CD4-positive, alpha-beta memory T cell (primary cell): ENCODE measurements around the gene FCGR3B. TPM values are rescaled to one million over a fixed set of nuclear protein-coding genes. Genes with fewer than 3 reads are reported as not detected.
"Not testable (repeated sequence)": the region's sequence is repeated elsewhere in the genome, so short reads cannot be mapped to it uniquely, and the experiment has no call there.

Experiments used
- CTCF ChIA-PET: fragments of 350-600 bp; sonication (Branson Sonifier 250); formaldehyde crosslinking; loops from one replicate; lab custom pipeline; 2021; ENCODE audit warnings: inconsistent platforms; ENCODE audit not compliant: partially characterized antibody; lab: Charles Lee
- POLR2A ChIA-PET: fragments of 350-600 bp; sonication (Branson Sonifier 250); formaldehyde crosslinking; loops from one replicate; lab custom pipeline; 2021; ENCODE audit not compliant: partially characterized antibody; lab: Charles Lee
- DNase-seq, 5 donors: peaks; one replicate each; pipeline versions ENCODE4 v3.0.0 to v3.0.0-alpha.2; 2020 to 2022; ENCODE audit warnings: mixed read lengths in 1 of 5
- H3K27ac ChIP-seq: one replicate; pipeline ENCODE4 v1.7.0; 2013; ENCODE audit warnings: low read depth, low read length
- H3K27me3 ChIP-seq: 2 replicates; pipeline ENCODE4 v1.7.0; 2013; ENCODE audit warnings: mild to moderate bottlenecking, low read length, moderate library complexity; ENCODE audit not compliant: insufficient read depth
- H3K36me3 ChIP-seq: 2 replicates; pipeline ENCODE4 v1.7.0; 2013; ENCODE audit warnings: mild to moderate bottlenecking, low read length, moderate library complexity; ENCODE audit not compliant: insufficient read depth
- H3K4me1 ChIP-seq: 2 replicates; pipeline ENCODE4 v1.7.0; 2013; ENCODE audit warnings: mild to moderate bottlenecking, low read length, moderate library complexity; ENCODE audit not compliant: insufficient read depth
- H3K4me3 ChIP-seq, 2 donors: one replicate each; pipeline ENCODE4 v1.7.0; 2013; ENCODE audit warnings: low read length in 2 of 2, mild to moderate bottlenecking in 1 of 2
- H3K9me3 ChIP-seq, 2 donors: one replicate each; pipeline ENCODE4 v1.7.0; 2013; ENCODE audit warnings: low read length in 2 of 2, control low read depth in 1 of 2; ENCODE audit not compliant: control insufficient read depth in 1 of 2
- H3K27ac Mint-ChIP-seq, 7 donors: one replicate each; pipeline ENCODE4 v1.8.0; 2020 to 2021; ENCODE audit warnings: mixed read lengths in 7 of 7, mild to moderate bottlenecking in 6 of 7, inconsistent platforms in 3 of 7, moderate library complexity in 3 of 7
- H3K27me3 Mint-ChIP-seq, 2 donors: one replicate each; pipeline ENCODE4 v1.8.0; 2020 to 2021; ENCODE audit warnings: mixed read lengths in 2 of 2
- H3K36me3 Mint-ChIP-seq, 2 donors: one replicate each; pipeline ENCODE4 v1.8.0; 2020 to 2021; ENCODE audit warnings: mixed read lengths in 2 of 2, inconsistent platforms in 1 of 2, mild to moderate bottlenecking in 1 of 2
- H3K4me1 Mint-ChIP-seq, 4 donors: one replicate each; pipeline ENCODE4 v1.8.0; 2020 to 2021; ENCODE audit warnings: mixed read lengths in 4 of 4, mild to moderate bottlenecking in 1 of 4
- H3K4me3 Mint-ChIP-seq, 8 donors: one replicate each; pipeline ENCODE4 v1.8.0; 2020 to 2021; ENCODE audit warnings: mixed read lengths in 8 of 8, mild to moderate bottlenecking in 7 of 8, moderate library complexity in 6 of 8, inconsistent platforms in 3 of 8
- H3K9me3 Mint-ChIP-seq, 8 donors: one replicate each; pipeline ENCODE4 v1.8.0; 2020 to 2021; ENCODE audit warnings: mixed read lengths in 8 of 8, mild to moderate bottlenecking in 5 of 8, inconsistent platforms in 3 of 8, moderate library complexity in 1 of 8
- intact Hi-C: fragments of 100-400 bp; cut with micrococcal nuclease; formaldehyde crosslinking; loops from one replicate; pipeline ENCODE4 v1.15.1; 2023
- polyA plus RNA-seq, 2 donors: library from polyadenylated mRNA; unstranded; fragments of 300-500 nt; fragmentation: Illumina TruSeq; gene quantifications; one replicate each; pipeline ENCODE4 v1.2.3, GENCODE V29; 2021
- total RNA-seq, 2 experiments: library from RNA; stranded (reverse); gene quantifications; one replicate each; pipeline ENCODE4 v1.2.3, GENCODE V29; 2021

FCGR3B gene
- total and polyA plus RNA-seq, 4 experiments from 2014 or later, result not detected

DNA sequence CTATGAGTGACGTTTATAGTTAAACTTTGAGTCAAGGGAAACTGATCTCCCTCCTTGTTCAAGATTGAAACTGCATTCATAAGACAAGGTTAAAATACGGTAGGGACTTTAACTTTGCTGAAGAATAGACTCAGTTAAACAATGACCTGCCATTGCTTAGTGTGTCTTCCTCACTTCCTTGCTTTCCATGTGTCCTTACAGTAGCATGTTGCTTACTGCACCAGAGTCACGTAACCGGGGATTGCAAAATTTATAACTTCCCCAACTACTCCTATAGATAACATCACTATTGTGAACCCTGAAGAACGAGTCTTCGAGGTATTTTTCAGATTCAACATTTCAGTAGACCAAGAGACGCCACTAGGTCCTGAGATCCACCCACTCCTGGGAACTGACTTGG lies 22.6 kb upstream of the FCGR3B start:
- H3K9me3 Mint-ChIP-seq, H3K9me3 ChIP-seq, H3K4me3 Mint-ChIP-seq, CTCF ChIA-PET, H3K36me3 Mint-ChIP-seq, H3K4me1 ChIP-seq, H3K36me3 ChIP-seq, DNase-seq, H3K27me3 ChIP-seq, H3K27ac ChIP-seq, H3K27me3 Mint-ChIP-seq, intact Hi-C loops, H3K27ac Mint-ChIP-seq, H3K4me1 Mint-ChIP-seq, H3K4me3 ChIP-seq, POLR2A ChIA-PET: not testable (repeated sequence)

DNA sequence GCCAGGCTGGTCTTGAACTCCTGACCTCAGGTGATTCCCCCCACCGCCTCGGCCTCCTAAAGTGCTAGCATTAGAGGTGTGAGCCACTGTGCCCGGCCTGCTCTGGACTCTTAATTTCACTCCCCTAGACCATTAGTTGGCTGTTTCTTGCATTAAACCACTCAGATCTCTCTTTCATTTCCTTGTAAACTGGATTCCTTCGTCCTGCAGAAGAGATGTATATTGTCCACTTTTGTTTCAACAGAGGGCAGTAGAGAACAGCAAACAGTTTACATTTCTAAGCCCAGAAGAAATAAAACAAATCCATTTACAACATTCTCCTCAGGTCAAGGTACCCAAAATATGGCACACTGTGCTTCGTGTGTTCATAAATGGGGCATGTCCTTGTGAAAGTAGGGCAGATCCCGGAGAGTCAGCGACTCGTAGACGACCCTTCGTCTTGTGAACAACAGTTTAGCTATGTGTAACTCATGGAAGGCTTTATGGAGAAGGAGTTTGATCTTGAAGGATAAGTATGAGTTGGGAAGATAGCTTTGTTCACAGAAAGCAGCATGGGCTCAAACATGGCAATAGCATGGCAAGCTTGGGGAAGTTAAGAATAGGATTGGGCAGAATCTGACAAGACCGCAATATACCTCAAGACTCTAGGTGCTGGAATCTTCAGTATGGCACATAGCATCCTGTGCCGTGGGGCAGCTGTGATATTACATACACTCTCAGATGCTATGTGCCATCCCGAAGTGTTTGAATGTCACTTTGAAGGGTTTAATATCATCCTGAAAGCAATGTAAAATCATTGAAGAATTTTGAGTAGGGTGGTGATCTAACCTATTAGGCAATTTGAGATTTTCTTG lies 16.8 kb upstream of the FCGR3B start:
- H3K27ac ChIP-seq, H3K9me3 ChIP-seq, H3K4me1 ChIP-seq, H3K27me3 Mint-ChIP-seq, H3K4me1 Mint-ChIP-seq, H3K4me3 Mint-ChIP-seq, H3K9me3 Mint-ChIP-seq, H3K36me3 Mint-ChIP-seq, H3K4me3 ChIP-seq, H3K36me3 ChIP-seq, H3K27me3 ChIP-seq, H3K27ac Mint-ChIP-seq: not testable (repeated sequence)
- ChIA-PET POLR2A (interaction anchor here (0.9 kb wide), 1 partner anchor 94 kb away, joined by 3 read pairs; no protein-coding TSS in a partner anchor), CTCF (interaction anchor here (0.8 to 2.3 kb wide), 4 partner anchors 60 to 92 kb away, joined by 3 to 38 read pairs (median 4); no protein-coding TSS in a partner anchor)
- intact Hi-C loops, result loop anchor here (1.0 to 10.0 kb wide), 2 partner anchors 94 to 163 kb away; no protein-coding TSS in a partner anchor
- DNase-seq, result peak in 4 of 5 donors; percentile 19 to 36 (median 26)

DNA sequence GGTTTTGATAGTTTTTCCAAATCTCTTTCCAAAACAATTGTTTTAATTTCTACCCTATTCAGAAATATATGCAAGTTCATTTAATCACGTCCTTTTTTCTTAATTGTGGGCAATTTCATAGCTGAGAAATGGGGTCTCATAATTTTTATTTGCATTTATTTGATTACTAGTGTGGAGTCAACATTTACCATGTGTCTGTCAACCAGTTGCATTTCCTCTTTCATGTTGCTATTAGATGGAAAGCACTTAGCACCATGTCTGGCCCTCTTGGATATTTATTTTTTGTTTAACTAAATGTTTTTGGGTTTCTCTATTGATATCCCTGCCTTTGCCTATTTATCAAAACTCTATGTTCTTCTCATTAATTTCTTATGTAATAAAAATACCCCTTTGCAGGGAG lies 13.9 kb upstream of the FCGR3B start:
- H3K27ac Mint-ChIP-seq, H3K36me3 ChIP-seq, DNase-seq, H3K9me3 Mint-ChIP-seq, H3K4me3 Mint-ChIP-seq, H3K27me3 Mint-ChIP-seq, H3K4me3 ChIP-seq, H3K27ac ChIP-seq, H3K9me3 ChIP-seq, H3K27me3 ChIP-seq, POLR2A ChIA-PET, H3K4me1 ChIP-seq, H3K36me3 Mint-ChIP-seq: not testable (repeated sequence)
- peaks cover 7 to 15% (median 12%) of the 10 kb centered on the region in 4 donors for H3K4me1 Mint-ChIP-seq
- CTCF ChIA-PET, result interaction anchor here (1.1 kb wide), 1 partner anchor 93 kb away, joined by 3 read pairs; no protein-coding TSS in a partner anchor
- intact Hi-C loops, result loop anchor here (10.0 kb wide), 1 partner anchor 160 kb away; no protein-coding TSS in a partner anchor

DNA sequence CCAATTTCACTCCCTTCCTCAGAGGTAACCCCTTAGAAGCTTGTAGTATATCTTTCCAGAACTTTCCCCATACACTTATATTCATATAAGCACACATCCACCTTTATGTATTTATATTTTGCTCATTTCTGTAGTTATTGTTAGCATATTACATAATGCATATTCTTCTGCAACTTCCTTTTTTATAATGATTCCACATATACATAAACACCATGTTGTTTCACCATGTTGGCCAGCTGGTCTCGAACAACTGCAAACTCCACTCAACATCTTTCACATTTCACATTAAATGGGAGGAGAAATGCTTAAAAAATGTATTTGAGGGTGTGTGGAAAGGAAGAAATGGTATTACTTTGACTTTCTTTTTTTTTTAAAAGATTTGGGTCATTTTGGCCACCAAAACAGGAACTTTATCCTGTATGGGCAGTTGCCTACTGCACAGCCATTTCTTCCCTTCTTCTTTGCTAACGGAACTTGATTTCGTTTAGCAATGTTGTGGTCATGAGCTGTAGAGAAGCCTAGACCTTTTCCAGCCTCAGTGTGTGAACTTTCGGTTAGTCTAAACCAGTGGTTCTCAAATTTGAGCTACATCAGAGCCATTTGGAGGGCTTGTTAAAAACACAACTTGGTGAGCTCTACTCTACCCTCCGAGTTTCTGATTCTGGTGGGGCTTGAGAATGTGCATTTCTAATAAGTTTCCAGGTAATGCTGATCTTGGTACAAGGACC lies 12.7 kb upstream of the FCGR3B start:
- H3K36me3 Mint-ChIP-seq, H3K27me3 Mint-ChIP-seq, H3K4me3 ChIP-seq, H3K4me1 ChIP-seq, H3K27ac Mint-ChIP-seq, H3K27me3 ChIP-seq, H3K4me3 Mint-ChIP-seq, DNase-seq, H3K9me3 ChIP-seq, POLR2A ChIA-PET, H3K27ac ChIP-seq, H3K36me3 ChIP-seq, H3K9me3 Mint-ChIP-seq, CTCF ChIA-PET: not testable (repeated sequence)
- intact Hi-C loops, result loop anchor here (10.0 kb wide), 1 partner anchor 159 kb away; no protein-coding TSS in a partner anchor
- peaks cover 7 to 15% (median 12%) of the 10 kb centered on the region in 4 donors for H3K4me1 Mint-ChIP-seq

DNA sequence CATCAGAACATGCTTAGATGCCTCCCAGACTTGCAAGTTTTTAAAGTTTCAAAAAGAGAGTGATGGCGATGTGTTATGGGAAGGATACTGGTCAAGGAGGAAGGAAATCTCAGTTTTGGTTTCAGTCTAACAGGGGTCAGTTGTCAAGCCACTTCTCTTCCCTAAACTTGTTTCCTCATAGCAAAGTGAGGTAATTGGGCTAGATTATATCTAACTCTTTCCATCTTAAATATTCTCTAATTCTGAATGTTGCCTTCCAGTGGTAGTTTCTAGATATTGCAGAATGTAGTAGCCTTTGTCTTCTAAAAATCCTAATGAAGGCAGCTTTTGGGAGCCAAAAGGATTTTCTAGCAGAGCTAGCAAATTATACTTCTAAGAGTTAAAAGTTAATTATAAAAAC lies 11.7 kb upstream of the FCGR3B start:
- H3K36me3 ChIP-seq, POLR2A ChIA-PET, H3K27me3 Mint-ChIP-seq, H3K27me3 ChIP-seq, H3K4me3 ChIP-seq, H3K36me3 Mint-ChIP-seq, H3K27ac ChIP-seq, CTCF ChIA-PET, H3K9me3 Mint-ChIP-seq, H3K27ac Mint-ChIP-seq, H3K9me3 ChIP-seq, H3K4me1 ChIP-seq: not testable (repeated sequence)
- Mint-ChIP-seq H3K4me1 (peaks cover 6 to 13% (median 11%) of the 10 kb centered on the region in 4 donors), H3K4me3 (peak overlapping the region in 3 of 8 donors; percentile 11 to 65 (median 62))
- peak in 1 of 5 donors; percentile 16 for DNase-seq
- intact Hi-C loops, result loop anchor here (10.0 kb wide), 1 partner anchor 158 kb away; no protein-coding TSS in a partner anchor

DNA sequence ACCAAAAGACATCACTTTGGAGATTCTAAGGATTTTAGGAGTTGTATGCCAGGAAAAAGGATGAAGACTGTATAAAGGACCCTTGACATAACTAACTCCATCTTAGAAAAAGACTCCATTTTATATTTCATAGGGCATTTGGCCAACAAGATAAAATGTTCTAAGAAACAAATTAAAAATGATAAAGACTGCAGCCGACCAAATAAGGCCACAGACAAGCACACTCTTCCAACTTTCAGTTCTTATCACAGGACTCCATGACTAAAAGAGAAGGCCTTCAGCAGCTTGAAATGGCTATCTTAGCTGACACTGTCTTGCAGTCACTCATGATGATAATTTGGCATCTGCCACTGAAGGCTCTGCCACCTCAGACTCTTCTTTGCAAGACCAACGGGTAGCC lies 8.2 kb upstream of the FCGR3B start:
- H3K4me3 ChIP-seq, H3K4me1 ChIP-seq, H3K27ac Mint-ChIP-seq, CTCF ChIA-PET, H3K27me3 Mint-ChIP-seq, H3K4me3 Mint-ChIP-seq, POLR2A ChIA-PET, H3K36me3 Mint-ChIP-seq, DNase-seq, H3K9me3 Mint-ChIP-seq, H3K36me3 ChIP-seq, H3K27ac ChIP-seq, intact Hi-C loops, H3K27me3 ChIP-seq, H3K9me3 ChIP-seq: not testable (repeated sequence)
- peaks cover 8 to 27% (median 18%) of the 10 kb centered on the region in 4 donors for H3K4me1 Mint-ChIP-seq

DNA sequence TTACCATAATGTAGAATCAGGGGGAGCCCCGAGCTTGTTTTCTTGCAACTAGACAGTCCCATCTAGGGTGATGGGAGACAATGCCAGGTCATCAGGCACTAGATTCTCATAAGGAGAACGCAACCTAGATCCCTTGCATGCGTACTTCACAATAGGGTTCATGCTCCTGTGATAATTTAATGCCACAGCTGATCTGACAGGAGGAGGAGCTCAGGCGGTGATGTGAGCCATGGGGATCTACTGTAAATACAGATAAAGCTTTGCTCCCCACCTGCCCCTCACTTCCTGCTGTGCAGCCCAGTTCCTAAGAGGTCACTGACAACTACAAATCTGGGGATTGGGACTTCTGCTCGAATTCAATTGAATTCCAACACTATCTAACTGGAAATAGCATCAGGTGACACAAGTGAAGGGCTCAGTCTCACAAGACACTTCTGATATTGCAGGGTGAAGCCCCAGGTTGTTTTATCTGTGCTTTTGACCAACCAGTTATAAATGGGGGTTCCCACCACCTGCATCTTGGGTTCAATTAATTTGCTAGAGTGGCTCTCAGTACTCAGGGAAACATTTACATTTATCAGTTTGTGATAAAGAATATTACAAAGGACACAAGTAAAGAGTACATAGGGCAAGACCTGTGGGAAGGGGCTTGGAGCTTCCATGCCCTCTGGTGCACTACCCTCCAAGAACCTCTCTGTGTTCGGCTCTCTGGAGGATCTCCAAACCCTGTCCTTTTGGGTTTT lies 7.4 kb upstream of the FCGR3B start:
- POLR2A ChIA-PET, H3K9me3 Mint-ChIP-seq, H3K4me3 Mint-ChIP-seq, DNase-seq, H3K4me3 ChIP-seq, H3K27me3 ChIP-seq, H3K36me3 ChIP-seq, H3K9me3 ChIP-seq, H3K27me3 Mint-ChIP-seq, intact Hi-C loops, H3K36me3 Mint-ChIP-seq, CTCF ChIA-PET, H3K4me1 ChIP-seq, H3K27ac Mint-ChIP-seq, H3K27ac ChIP-seq: not testable (repeated sequence)
- H3K4me1 Mint-ChIP-seq, result peaks cover 8 to 27% (median 18%) of the 10 kb centered on the region in 4 donors
